NOMO-1 (cell line): ENCODE results near the gene NRAP.
"Not testable (repeated sequence)": the region's sequence is repeated elsewhere in the genome, so short reads cannot be mapped to it uniquely, and the experiment has no call there.

Experiments used
- DNase-seq, 2 experiments: peaks; one replicate each; lab custom pipeline; 2025; ENCODE audit not compliant: unreplicated experiment in 2 of 2; lab: John Stamatoyannopoulos, UW

Gene NRAP

GRCh38 chr10:113681533-113682470 lies 18.0 kb upstream of the NRAP start:
- DNase-seq = no peak

DNA sequence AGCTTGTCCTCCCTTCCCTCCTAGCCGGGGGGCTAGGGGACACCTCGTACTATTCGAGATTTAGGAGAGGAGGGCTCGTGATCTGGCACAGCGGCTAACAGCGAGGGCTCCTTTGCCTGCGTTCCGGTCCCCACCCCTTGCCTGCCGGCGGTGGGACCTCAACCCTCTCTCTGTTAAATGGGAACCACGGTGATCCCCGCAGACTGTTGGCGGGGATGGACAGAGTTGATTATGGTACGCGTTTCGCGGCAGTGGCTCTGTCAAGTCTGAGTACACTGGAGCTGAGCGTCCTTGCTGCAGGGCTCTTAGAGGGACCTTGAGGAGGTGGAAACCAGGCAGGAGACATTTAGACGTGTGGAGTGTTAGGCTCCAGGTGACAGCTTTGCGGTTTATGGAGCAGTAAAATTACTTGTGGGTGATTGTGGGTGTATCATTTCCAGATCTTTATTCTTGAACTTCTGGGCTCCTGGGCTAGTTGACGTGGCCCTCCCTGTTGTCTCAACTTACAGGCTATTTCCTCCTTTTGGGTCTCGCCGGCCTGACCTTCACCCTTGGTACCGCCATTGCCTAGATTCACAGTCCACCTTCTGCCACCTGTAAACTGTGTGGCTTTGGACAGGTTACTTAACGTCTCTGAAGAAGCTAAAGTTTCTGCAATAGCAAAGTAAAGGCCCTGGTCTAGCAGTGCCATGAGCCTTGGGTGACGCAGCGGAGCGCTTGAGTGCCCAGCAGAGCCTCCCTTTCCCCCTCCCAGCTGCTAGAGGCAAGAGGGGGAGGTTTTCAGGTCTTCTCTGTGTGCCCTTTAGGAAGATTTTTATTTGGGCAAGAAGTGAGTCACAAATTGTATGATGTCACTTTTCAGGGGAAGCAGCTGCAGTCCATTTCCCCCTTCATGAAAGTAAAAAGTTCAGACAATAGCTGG lies 16.6 kb upstream of the NRAP start:
- DNase-seq = peak; percentile 67 to 71

GRCh38 chr10:113679463-113680189 lies 15.8 kb upstream of the NRAP start, which contains the start of gene CASP7:
Gene CASP7 (plus strand): TSS chr10:113679912. CDS start chr10:113697494, 17,582 bp downstream.
- DNase-seq = peak; percentile 86 to 89

- DNase-seq = peak; percentile 3 to 21
Observed at GRCh38 chr10:113666682-113667252, 2.9 kb upstream of the NRAP start.

DNA sequence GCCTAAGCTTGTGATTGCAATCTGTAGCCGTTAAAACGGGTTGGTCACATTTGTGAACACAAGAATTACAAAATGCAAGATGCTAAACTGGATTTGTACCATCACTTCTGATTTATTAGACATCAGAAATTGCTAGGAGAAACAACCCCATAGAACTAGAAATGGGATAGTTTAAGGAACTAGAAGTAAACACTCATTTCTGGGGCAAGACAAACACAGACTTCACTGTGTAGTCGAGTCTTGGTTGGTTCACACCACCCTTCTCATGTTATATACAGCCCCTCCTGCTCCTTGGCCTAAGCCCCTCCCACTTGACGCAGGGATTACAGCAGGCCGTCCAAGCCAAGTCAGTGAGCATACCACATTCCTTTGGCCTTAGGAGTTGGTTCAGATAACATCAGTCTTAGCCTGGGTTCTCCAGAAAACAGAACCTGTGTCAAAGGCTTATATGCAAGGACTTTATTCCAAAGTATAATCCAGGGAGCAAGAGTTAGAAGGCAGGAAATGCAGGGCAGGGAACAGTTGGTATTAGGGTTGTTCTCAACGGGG lies 2.0 kb upstream of the NRAP start:
- no peak for DNase-seq

GRCh38 chr10:113665352-113665751 lies 1.5 kb upstream of the NRAP start:
- no peak for DNase-seq

DNA sequence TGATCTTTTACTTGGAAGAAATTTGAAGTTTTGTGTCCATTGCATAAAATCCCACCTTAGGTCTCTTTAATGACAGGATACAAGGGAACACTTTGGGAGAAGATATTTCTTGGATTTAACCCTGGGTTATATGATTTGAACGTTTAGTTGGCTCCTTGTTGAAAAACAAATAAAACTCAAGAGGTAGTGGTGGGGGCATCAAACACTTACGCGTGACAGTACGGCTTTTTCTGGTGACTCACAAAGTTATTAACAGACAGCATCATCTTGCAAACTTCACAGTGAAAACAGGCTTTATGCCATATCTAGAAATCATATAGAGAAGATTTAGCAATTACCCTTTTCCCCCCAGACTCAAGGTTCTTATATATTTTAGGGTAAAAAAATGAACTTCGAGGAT lies 699 bp downstream of the NRAP start:
- no peak for DNase-seq

GRCh38 chr10:113661332-113661731 lies 2.5 kb downstream of the NRAP start:
- no peak for DNase-seq

- DNase-seq = no peak
Observed at GRCh38 chr10:113657544-113657943, 6.3 kb downstream of the NRAP start.

- DNase-seq = no peak
Observed at GRCh38 chr10:113656896-113657295, 6.9 kb downstream of the NRAP start.

- DNase-seq = not testable (repeated sequence)
Observed at GRCh38 chr10:113652456-113652855, 11.4 kb downstream of the NRAP start.

DNA sequence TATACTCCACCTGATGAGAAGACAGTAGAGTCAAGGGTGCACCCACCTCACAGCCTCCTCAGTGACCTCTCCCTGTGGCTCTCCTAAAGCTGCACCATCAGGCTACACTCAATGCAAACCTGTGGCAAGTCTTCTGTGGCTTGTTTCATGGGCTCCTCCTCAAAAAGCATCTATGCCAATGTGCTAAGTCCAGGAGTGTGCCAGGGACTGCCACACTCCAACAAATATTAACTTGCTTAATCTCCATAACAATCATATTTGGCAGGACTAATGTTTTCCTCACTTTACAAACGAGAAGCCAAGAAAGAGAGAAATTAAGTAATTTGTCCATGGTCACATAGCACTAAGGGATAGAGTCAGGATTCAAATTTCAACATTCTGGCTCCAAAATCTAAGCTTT lies 11.9 kb downstream of the NRAP start:
- no peak for DNase-seq

- DNase-seq = no peak
Observed at GRCh38 chr10:113651021-113651420, 12.8 kb downstream of the NRAP start.

GRCh38 chr10:113650172-113650571 lies 13.7 kb downstream of the NRAP start:
- no peak for DNase-seq

- no peak for DNase-seq
Observed at GRCh38 chr10:113648478-113648877, 15.4 kb downstream of the NRAP start.

DNA sequence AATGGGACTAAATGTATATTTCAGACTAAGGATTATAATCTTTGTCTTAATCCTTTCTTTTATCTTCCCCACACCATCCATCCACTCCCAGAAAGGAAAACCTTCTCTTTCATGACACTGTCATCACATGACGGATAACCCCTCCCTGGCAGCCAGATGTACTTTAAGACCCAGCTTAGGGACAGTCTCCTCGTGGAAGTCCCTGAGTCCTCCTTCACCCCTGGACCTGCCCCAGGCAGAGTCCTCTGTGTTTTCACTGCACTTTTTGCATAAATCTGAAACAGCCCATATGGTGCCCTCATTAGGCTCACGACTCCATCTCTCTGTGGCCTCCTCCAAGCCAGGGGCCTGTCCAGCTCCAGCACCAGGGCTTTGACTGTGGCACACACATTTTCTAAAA lies 16.0 kb downstream of the NRAP start:
- no peak for DNase-seq

GRCh38 chr10:113646336-113647201 lies 17.3 kb downstream of the NRAP start:
- DNase-seq = no peak

GRCh38 chr10:113644185-113645120 lies 19.4 kb downstream of the NRAP start:
- DNase-seq = no peak
